Stimulated activated CD4-positive, alpha-beta T cell treated with anti-CD3 and anti-CD28 coated beads, TNF-alpha, amount 100 ng/mL, for 24 hours (primary cell): ENCODE results near the gene NDUFS2.

Experiments used
- DNase-seq, 3 experiments: peaks; one replicate each; pipeline ENCODE4 v3.0.0-alpha.2; 2020; ENCODE audit warnings: low read depth in 3 of 3

Gene NDUFS2

GRCh38 chr1:161201836-161202712 lies at the start of gene NDUFS2:
Gene NDUFS2 (plus strand): TSS chr1:161202367. CDS start chr1:161202386, 19 bp downstream.
- DNase-seq: peak; percentile 94 to 95 (median 95)

DNA sequence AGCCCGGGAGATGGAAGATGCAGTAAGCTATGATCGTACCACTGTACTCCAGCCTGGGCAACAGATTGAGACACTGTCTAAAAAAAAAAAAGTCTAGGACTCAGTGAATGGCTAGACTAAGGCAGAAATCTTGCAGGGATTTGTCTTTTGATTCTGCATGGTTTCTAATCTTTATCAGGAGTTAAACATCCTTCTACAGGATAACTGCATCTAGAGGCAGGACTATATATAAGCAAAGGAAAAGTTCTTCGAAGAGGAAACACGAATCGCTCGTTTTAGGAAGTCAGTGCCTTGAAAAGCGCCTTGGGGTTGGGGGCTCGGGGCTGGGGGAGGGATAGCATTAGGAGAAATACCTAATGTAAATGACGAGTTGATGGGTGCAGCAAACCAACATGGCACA lies 49.0 kb upstream of the NDUFS2 start:
- DNase-seq: no peak

- peak; percentile 56 to 72 (median 70) for DNase-seq
Observed at GRCh38 chr1:161153682-161154337, 48.4 kb upstream of the NDUFS2 start, which contains the start of gene UFC1. Gene UFC1 (plus strand): TSS chr1:161153978. CDS start chr1:161153998, 20 bp downstream.

DNA sequence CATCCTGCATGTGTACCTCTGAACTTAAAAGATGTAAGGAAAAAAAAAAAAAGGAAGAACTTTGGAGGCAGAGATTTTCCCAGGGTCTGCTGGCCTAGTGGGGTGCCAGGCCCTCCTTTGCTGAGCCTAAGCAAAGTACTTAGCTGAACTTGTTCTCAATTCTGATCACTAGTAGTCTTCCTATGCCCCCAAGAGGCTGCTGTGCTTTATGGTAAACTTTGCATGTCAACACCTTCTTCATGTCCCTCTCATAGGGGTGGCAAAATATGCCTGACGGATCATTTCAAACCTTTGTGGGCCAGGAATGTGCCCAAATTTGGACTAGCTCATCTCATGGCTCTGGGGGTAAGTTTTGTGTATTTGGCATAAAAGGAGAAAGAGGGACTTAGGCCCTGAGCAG lies 44.3 kb upstream of the NDUFS2 start:
- DNase-seq: no peak

DNA sequence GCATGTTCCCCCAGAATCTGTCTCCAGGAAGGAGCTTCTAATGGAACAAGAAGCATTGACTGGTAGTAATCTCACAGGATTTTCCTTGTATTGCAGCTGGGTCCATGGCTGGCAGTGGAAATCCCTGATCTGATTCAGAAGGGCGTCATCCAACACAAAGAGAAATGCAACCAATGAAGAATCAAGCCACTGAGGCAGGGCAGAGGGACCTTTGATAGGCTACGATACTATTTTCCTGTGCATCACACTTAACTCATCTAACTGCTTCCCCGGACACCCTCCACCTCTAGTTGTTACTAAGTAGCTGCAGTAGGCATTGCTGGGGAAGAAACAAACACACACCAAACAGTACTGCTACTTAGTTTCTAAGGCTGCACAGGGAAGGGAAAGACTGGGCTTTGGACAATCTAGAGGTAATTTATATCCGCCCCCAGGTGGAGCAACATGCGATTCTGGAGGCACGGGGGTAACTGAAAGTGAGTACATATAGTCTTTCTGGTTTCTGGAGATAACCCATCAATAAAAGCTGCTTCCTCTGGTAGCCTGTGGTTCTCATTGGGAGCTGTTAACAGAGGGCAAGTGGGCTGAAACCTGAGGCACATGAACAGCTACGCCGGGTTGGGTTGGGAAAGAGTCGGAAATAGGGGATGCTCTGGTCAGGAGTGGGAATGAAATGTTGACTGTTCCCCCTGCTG lies 43.7 kb upstream of the NDUFS2 start:
- DNase-seq: no peak

DNA sequence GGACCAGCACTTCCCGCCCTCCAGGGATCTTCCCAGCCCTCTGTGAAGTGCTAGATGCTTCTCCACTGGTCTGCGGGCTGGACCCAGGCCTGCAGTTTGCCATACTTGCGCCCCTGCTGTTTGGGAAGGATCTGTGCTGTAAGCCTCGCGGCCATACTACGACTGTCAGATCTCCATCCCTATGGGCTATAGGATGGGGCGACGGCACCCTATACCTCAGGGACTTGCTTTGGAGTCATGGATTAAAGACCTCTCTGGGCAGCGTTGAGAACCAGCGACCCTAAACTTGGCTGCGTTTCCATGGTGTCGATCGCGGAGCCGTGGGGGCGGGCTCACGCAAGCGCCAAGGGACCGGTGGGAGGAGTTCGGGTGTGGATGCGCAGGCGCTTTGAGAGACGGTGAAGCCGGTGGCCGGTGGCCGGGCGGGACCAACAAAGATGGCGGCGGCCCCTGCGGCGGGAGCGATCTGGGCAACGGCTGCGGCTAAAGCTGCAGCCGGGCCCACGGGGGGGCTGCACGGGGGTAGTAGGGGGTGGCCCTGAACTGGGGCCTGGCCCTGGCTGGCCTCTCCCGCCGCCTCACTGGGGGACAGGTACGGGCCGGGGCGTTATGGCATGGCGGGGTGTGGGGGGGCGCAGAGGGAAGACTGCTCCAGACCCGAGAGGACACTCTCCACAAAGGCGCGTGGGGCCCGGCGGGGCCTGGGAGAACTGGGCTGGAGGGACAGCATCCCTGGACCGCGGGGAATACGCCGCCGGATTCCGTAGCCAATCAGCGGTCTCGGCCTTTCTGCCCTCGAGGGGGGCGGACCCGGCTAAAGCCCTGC lies 42.9 kb upstream of the NDUFS2 start, which contains the start of gene USP21:
USP21 (plus strand) TSS at position 414 of the 826 bp plus-strand sequence. CDS start 1,141 bp downstream, outside the sequence.
- DNase-seq: peak; percentile 85 to 91 (median 86)

DNA sequence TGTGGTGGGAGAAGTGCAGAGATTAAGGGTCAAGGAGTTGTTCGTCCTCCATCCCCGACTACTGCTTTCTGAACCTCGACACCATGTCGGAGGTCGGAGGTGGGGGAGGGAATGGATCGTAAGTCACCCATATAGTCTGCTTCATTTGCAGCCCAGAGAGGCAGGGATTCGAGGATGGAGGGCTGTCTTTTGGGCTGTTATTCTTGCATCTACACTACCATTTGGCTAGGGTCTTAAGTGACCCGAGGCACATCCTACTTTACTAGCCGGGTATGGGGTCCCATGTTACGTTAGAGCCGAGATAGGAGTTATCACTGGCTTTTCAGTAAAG lies 42.3 kb upstream of the NDUFS2 start:
- DNase-seq: no peak

GRCh38 chr1:161160671-161161145 lies 41.5 kb upstream of the NDUFS2 start:
- no peak for DNase-seq

DNA sequence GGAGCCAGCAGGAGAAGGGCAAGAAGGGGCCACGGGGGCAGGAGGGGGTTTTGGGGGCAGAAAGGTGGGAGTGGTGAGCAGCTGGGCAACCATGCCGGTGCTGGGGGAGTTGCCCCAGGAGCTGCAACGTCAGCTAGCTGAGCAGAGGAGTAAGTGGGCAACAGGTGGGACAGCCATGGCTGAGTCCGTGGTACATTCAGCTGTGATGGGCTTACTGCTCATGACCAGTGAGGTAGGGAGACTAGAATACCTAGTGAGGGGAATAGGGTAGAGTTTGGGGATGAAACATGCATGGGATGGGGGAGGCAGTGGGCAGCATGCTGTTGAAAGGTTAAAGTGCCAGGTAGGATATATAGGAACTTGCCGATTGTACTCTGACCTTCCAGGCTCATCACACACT lies 40.5 kb upstream of the NDUFS2 start:
- no peak for DNase-seq

- DNase-seq: no peak
Observed at GRCh38 chr1:161162052-161162451, 40.1 kb upstream of the NDUFS2 start.

DNA sequence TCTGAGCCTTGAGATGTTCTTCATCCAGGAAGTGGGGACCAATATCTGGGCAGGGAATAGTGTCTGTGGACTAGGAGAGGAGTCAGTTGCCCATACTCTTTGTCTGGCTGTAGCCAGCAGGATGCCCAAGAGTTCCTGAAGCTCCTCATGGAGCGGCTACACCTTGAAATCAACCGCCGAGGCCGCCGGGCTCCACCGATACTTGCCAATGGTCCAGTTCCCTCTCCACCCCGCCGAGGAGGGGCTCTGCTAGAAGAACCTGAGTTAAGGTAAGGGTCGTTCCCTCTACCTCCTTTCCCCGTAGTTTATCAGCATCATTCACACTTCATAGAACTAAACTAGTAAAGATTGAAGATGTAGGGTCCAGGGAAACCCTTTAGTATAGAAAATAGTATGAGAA lies 39.4 kb upstream of the NDUFS2 start:
- no peak for DNase-seq

GRCh38 chr1:161163793-161164192 lies 38.4 kb upstream of the NDUFS2 start:
- DNase-seq: no peak

DNA sequence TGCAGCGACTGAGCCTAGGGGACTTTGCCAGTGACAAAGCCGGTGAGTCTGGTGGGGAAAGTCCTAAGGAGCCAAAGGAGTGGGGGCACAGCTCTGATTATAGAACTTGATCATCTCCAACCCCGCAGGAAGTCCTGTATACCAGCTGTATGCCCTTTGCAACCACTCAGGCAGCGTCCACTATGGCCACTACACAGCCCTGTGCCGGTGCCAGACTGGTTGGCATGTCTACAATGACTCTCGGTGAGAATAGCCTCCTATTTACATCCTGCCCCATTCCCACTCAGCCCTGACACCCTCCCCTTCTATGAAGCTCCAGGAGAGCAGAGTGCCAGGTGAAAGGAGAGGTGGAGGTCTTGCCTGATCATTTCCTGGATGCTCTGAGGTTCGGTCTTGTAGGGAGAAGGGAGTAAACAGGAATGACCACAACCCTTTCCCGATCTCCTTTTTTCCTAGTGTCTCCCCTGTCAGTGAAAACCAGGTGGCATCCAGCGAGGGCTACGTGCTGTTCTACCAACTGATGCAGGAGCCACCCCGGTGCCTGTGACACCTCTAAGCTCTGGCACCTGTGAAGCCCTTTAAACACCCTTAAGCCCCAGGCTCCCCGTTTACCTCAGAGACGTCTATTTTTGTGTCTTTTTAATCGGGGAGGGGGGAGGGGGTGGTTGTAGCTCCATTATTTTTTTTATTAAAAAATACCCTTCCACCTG lies 37.1 kb upstream of the NDUFS2 start:
- no peak for DNase-seq

GRCh38 chr1:161165742-161166668 lies 36.2 kb upstream of the NDUFS2 start, which contains the start of gene PPOX:
Gene PPOX (plus strand): TSS chr1:161166426. CDS start chr1:161166848, 422 bp downstream.
- peak; percentile 78 to 94 (median 87) for DNase-seq

DNA sequence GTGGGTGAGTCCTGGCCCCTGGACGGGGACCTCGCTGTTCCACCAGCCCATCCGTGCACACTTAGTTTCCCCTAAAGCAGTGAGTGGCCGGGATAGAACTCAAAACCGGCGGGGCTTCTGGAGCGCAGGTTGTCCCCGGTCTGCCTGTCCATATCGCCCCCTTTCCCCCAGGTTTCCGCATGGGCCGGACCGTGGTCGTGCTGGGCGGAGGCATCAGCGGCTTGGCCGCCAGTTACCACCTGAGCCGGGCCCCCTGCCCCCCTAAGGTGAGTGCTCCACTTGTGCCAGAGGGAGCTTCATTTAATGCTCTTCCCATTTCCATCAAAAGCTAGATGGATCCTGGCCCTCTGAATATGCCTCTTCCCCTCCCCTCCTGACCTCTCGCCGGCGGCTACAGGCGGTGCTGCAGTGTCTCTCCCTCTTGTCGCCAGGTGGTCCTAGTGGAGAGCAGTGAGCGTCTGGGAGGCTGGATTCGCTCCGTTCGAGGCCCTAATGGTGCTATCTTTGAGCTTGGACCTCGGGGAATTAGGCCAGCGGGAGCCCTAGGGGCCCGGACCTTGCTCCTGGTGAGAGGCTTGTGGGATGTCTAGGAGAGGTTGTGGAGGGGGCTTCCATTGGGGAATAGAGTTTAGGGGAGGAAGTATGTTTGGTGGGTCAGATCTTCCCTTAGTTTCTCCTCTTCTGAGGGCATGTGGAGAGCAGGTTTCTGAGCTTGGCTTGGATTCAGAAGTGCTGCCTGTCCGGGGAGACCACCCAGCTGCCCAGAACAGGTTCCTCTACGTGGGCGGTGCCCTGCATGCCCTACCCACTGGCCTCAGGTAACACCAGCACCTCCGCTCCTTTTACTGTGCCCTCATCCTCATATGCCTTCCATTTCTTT lies 35.3 kb upstream of the NDUFS2 start:
- DNase-seq: no peak

DNA sequence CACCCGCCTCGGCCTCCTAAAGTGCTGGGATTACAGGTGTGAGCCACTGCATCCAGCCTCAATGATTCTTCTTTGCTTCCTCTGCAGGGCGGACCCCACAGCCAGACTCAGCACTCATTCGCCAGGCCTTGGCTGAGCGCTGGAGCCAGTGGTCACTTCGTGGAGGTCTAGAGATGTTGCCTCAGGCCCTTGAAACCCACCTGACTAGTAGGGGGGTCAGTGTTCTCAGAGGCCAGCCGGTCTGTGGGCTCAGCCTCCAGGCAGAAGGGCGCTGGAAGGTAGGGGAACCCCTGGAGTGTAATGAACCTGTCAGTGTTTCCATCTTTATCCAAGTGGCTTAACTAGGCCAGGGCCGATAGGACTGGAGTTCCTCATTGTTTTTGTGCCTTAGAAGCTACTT lies 33.3 kb upstream of the NDUFS2 start:
- DNase-seq: no peak

- DNase-seq: no peak
Observed at GRCh38 chr1:161171191-161171590, 31.0 kb upstream of the NDUFS2 start.

GRCh38 chr1:161171696-161172095 lies 30.5 kb upstream of the NDUFS2 start:
- no peak for DNase-seq
